Ectodermal cell (in vitro differentiated cells): Measurements from ENCODE around the gene SAXO1.

ENCODE experiments used
- H3K27ac ChIP-seq: 2 replicates; pipeline ENCODE4 v1.7.0; 2013; ENCODE audit warnings: mild to moderate bottlenecking, low read depth, low read length; ENCODE audit not compliant: insufficient read depth, poor library complexity, severe bottlenecking
- H3K27me3 ChIP-seq: 2 replicates; pipeline ENCODE4 v1.7.0; 2013; ENCODE audit warnings: mild to moderate bottlenecking, low read length; ENCODE audit not compliant: insufficient read depth, control insufficient read depth, poor library complexity, severe bottlenecking
- H3K36me3 ChIP-seq: one replicate; pipeline ENCODE4 v1.7.0; 2013; ENCODE audit warnings: low read length; ENCODE audit not compliant: control insufficient read depth, insufficient read depth
- H3K4me1 ChIP-seq: one replicate; pipeline ENCODE4 v1.7.0; 2013; ENCODE audit warnings: low read length; ENCODE audit not compliant: control insufficient read depth, insufficient read depth
- H3K4me3 ChIP-seq: 2 replicates; pipeline ENCODE4 v1.7.0; 2013; ENCODE audit warnings: low read depth, low read length, control low read depth; ENCODE audit not compliant: insufficient read depth
- H3K9me3 ChIP-seq: 2 replicates; pipeline ENCODE4 v1.7.0; 2013; ENCODE audit warnings: mild to moderate bottlenecking, low read length, moderate library complexity; ENCODE audit not compliant: control insufficient read depth
- WGBS, 2 experiments: methylation state at CpG; one replicate each; pipeline ENCODE4 v1.1.7; 2013; ENCODE audit warnings: missing lambda C conversion rate in 2 of 2; 5-methylcytosine and 5-hydroxymethylcytosine counted together

SAXO1 gene

GRCh38 chr9:18972675-18973074 is 60.3 kb downstream of the SAXO1 start:
- H3K27me3 ChIP-seq: no peaks in the 10 kb centered on the region
- H3K4me1 ChIP-seq: no peaks in the 10 kb centered on the region
- H3K9me3 ChIP-seq: no peaks in the 10 kb centered on the region
- H3K27ac ChIP-seq: no peak overlapping the region
- H3K4me3 ChIP-seq: no peak overlapping the region
- H3K36me3 ChIP-seq: no peaks in the 10 kb centered on the region
- 89 to 90% methylated on average over 5 of the region's 5 CpGs for WGBS, 2 experiments

GRCh38 chr9:18971909-18972308 is 61.1 kb downstream of the SAXO1 start:
- Histone ChIP-seq H3K4me1 (no peaks in the 10 kb centered on the region), H3K27me3 (no peaks in the 10 kb centered on the region), H3K4me3 (no peak overlapping the region), H3K36me3 (no peaks in the 10 kb centered on the region), H3K9me3 (no peaks in the 10 kb centered on the region), H3K27ac (no peak overlapping the region)
- WGBS, 2 experiments: 93 to 96% methylated on average over 1 of the region's 1 CpG

- Histone ChIP-seq H3K27ac (no peak overlapping the region), H3K27me3 (no peaks in the 10 kb centered on the region), H3K4me3 (no peak overlapping the region), H3K9me3 (no peaks in the 10 kb centered on the region), H3K4me1 (no peaks in the 10 kb centered on the region), H3K36me3 (no peaks in the 10 kb centered on the region)
- WGBS, 2 experiments: 86 to 100% methylated on average over 1 to 2 of the region's 2 CpGs
Measured at GRCh38 chr9:18971404-18971803, 61.6 kb downstream of the SAXO1 start.

GRCh38 chr9:18970393-18970792 is 62.6 kb downstream of the SAXO1 start:
- Histone ChIP-seq H3K36me3 (no peaks in the 10 kb centered on the region), H3K4me3 (no peak overlapping the region), H3K4me1 (no peaks in the 10 kb centered on the region), H3K27ac (no peak overlapping the region), H3K27me3 (no peaks in the 10 kb centered on the region), H3K9me3 (no peaks in the 10 kb centered on the region)
- 95 to 100% methylated on average over 2 of the region's 2 CpGs for WGBS, 2 experiments

GRCh38 chr9:18969128-18969527 is 63.9 kb downstream of the SAXO1 start:
- Histone ChIP-seq H3K27me3 (no peaks in the 10 kb centered on the region), H3K4me1 (no peaks in the 10 kb centered on the region), H3K4me3 (no peak overlapping the region), H3K27ac (no peak overlapping the region), H3K9me3 (no peaks in the 10 kb centered on the region), H3K36me3 (no peaks in the 10 kb centered on the region)
- WGBS, 2 experiments: 91 to 94% methylated on average over 3 of the region's 3 CpGs

- WGBS, 2 experiments: 80 to 91% methylated on average over 2 of the region's 2 CpGs
- Histone ChIP-seq H3K4me1 (no peaks in the 10 kb centered on the region), H3K36me3 (no peaks in the 10 kb centered on the region), H3K27ac (no peak overlapping the region), H3K27me3 (no peaks in the 10 kb centered on the region), H3K4me3 (no peak overlapping the region), H3K9me3 (no peaks in the 10 kb centered on the region)
Measured at GRCh38 chr9:18955626-18956025, 77.4 kb downstream of the SAXO1 start.

- H3K4me3 ChIP-seq: no peak overlapping the region
- WGBS, 2 experiments: no CpG with 5 or more reads among the region's 1 CpG
- no peaks in the 10 kb centered on the region for H3K27me3 ChIP-seq
- H3K27ac ChIP-seq: no peak overlapping the region
- H3K4me1 ChIP-seq: no peaks in the 10 kb centered on the region
- no peaks in the 10 kb centered on the region for H3K36me3 ChIP-seq
- H3K9me3 ChIP-seq: no peaks in the 10 kb centered on the region
Measured at GRCh38 chr9:18951936-18952335, 81.1 kb downstream of the SAXO1 start.

- H3K27ac ChIP-seq: no peak overlapping the region
- no peaks in the 10 kb centered on the region for H3K27me3 ChIP-seq
- H3K4me3 ChIP-seq: no peak overlapping the region
- H3K36me3 ChIP-seq: no peaks in the 10 kb centered on the region
- no peaks in the 10 kb centered on the region for H3K4me1 ChIP-seq
- 96 to 98% methylated on average over 4 of the region's 4 CpGs for WGBS, 2 experiments
- H3K9me3 ChIP-seq: no peaks in the 10 kb centered on the region
Measured at GRCh38 chr9:18947892-18948339, 85.1 kb downstream of the SAXO1 start.

GRCh38 chr9:18942801-18943200 is 90.2 kb downstream of the SAXO1 start:
- Histone ChIP-seq H3K9me3 (no peaks in the 10 kb centered on the region), H3K4me3 (no peak overlapping the region), H3K27me3 (no peaks in the 10 kb centered on the region), H3K4me1 (no peaks in the 10 kb centered on the region), H3K27ac (no peak overlapping the region), H3K36me3 (no peaks in the 10 kb centered on the region)
- 96 to 99% methylated on average over 7 of the region's 7 CpGs for WGBS, 2 experiments

- no peaks in the 10 kb centered on the region for H3K9me3 ChIP-seq
- H3K4me3 ChIP-seq: no peak overlapping the region
- WGBS, 2 experiments: 95 to 98% methylated on average over 8 of the region's 8 CpGs
- H3K36me3 ChIP-seq: no peaks in the 10 kb centered on the region
- H3K4me1 ChIP-seq: no peaks in the 10 kb centered on the region
- H3K27ac ChIP-seq: no peak overlapping the region
- H3K27me3 ChIP-seq: no peaks in the 10 kb centered on the region
Measured at GRCh38 chr9:18941060-18941740, 91.8 kb downstream of the SAXO1 start.

GRCh38 chr9:18939943-18940342 is 93.1 kb downstream of the SAXO1 start:
- Histone ChIP-seq H3K36me3 (no peaks in the 10 kb centered on the region), H3K9me3 (no peaks in the 10 kb centered on the region), H3K4me3 (no peak overlapping the region), H3K4me1 (peaks cover 6% of the 10 kb centered on the region), H3K27me3 (no peaks in the 10 kb centered on the region), H3K27ac (no peak overlapping the region)
- WGBS, 2 experiments: 90 to 93% methylated on average over 5 of the region's 5 CpGs
